ENCODE measurements around the gene GRIN2A.

DNA sequence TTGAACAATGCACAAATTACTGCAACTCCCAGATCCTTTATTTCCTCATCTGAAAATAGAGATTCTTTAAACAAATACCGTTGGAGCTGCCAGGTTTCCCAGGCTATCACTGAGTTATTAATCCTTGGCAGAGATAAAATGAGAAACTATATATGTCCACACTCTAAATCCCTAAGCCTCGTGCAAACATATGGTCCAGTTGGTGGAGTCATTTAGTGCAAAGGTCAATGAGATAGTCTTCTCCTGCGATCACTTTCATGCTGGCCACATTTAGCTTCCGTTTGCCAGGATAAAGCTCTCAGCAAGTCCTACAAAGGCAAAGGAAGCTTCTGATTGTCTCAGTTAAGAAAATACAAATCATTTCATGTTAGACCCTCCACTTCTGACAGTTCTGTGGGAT, 11.0 kb downstream of the GRIN2A start:
- TF ChIP-seq, protein P1, sequence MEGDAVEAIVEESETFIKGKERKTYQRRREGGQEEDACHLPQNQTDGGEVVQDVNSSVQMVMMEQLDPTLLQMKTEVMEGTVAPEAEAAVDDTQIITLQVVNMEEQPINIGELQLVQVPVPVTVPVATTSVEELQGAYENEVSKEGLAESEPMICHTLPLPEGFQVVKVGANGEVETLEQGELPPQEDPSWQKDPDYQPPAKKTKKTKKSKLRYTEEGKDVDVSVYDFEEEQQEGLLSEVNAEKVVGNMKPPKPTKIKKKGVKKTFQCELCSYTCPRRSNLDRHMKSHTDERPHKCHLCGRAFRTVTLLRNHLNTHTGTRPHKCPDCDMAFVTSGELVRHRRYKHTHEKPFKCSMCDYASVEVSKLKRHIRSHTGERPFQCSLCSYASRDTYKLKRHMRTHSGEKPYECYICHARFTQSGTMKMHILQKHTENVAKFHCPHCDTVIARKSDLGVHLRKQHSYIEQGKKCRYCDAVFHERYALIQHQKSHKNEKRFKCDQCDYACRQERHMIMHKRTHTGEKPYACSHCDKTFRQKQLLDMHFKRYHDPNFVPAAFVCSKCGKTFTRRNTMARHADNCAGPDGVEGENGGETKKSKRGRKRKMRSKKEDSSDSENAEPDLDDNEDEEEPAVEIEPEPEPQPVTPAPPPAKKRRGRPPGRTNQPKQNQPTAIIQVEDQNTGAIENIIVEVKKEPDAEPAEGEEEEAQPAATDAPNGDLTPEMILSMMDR (IDR thresholded peaks at IDR 0.05), result no peak
- no peak for TF ChIP-seq POLR2A (IDR thresholded peaks at IDR 0.05)
- TF ChIP-seq POLR2AphosphoS5 (IDR thresholded peaks at IDR 0.05), result no peak
- TF ChIP-seq EP300 (IDR thresholded peaks at IDR 0.05), result no peak

Data from gastroesophageal sphincter (tissue), 3 donors.